NCI-H748 treated with DMSO at 0.1 percent for 48 hours (cell line): ENCODE data around the gene TEF.

ENCODE experiments used
- DNase-seq: peaks from one replicate; lab custom pipeline; 2025; lab: John Stamatoyannopoulos, UW

The TEF gene

DNA sequence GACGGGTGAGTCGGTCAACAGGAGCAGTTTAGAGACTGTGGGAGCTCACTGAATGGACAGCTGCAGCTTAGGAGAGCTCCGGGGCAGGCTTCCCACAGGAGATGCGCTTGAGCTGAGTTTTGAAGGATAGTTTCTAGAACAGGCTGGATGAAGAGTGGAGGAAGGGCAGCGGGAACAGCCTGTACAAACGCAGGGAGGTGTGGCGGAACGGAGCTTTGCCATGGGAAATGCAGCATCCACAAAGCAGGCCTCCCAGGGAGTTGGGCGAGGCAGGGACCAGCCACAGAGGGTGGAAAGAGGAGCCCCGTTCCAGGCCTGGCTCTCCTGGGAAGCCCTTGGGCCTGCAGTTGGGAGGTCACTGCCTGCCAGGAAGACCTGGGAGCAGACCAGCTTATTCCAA is 26.8 kb upstream of the TEF start:
- DNase-seq, result no peak

- DNase-seq, result no peak
Observed at GRCh38 chr22:41355895-41356294, 25.8 kb upstream of the TEF start.

GRCh38 chr22:41356430-41357028 is 25.2 kb upstream of the TEF start:
- no peak for DNase-seq

GRCh38 chr22:41357191-41357590 is 24.6 kb upstream of the TEF start:
- DNase-seq, result no peak

DNA sequence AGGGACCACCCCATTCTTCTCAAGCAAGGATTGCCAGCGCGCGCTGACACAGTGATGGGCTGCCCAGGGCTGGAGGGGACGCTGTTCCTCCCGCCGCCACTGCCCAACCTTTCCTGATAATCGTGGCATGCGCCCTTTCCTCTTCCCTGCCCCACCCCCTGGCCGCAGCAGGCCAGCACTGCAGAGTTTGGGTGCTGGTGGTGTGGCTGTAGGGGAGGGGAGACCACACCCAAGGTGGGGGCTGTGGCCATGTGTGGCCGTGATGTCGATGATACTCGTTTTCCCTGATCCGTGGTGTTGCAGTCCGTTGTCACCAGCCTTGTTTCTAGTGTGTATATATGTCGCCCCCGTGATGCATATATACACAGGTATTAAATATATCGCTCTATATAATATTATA is 22.8 kb upstream of the TEF start:
- DNase-seq, result no peak

DNA sequence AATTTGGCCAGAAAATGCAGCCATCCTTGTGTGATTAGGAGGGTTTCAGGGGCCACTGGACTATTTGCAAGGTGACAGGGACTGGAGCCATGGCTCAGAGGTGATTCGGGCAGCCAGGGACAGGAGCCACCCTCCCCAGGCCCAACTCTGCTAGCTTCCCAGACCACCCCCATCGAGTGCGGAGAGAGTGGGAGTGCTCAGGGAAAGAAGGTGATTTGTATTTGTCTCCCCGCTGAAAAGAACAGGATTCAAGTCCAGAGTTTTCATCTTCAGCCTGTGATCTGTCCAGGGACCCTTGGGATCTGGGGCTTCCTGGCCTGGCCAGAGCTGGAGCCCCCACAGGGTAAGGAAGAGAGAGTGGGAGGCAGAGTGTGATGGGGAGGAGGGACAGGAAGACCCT is 22.4 kb upstream of the TEF start:
- DNase-seq, result no peak

- DNase-seq, result no peak
Observed at GRCh38 chr22:41360126-41360525, 21.6 kb upstream of the TEF start.

DNA sequence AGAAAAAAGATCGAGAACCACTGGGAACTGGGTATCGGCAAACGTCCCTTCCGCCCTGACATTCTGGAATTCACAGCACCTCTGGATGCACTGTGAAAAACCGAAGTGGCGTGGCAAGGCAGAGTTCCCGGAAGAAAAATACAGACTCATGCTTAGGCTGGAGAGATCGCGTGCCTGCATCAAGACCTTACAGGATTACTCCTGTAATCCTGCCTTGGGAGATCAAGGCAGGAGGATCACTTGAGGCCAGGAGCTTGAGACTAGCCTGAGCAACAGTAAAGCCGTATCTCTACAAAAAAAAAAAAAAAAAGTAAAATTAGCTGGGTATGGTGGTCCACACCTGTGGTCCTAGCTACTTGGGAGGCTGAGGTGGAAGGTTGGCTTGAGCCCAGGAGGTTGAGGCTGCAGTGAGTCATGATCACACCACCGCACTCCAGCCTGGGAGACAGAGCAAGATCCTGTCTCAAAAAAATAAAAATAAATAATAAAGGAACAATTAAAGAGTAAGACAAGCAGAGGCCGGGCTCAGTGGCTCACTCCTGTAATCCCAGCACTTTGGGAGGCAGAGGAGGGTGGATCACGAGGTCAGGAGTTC is 19.9 kb upstream of the TEF start:
- DNase-seq, result no peak

DNA sequence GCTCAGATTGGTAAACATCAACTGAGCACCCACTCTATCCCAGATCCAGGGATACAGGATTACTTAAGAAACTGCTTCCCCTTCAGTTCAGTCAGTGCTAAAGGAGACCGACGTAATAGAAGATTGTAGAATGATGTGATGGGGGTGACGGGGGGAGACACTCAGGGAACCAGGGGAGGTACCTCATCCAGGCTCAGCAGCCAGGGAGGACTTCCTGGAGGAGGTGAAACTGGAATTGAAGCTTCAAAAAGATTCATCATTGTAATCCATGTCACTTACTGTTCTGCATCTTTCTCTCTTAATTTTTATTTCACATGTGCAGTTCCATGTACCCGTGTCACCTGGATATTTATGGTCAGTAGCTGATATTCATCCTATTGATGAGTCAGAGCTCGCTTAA is 19.1 kb upstream of the TEF start:
- no peak for DNase-seq

DNA sequence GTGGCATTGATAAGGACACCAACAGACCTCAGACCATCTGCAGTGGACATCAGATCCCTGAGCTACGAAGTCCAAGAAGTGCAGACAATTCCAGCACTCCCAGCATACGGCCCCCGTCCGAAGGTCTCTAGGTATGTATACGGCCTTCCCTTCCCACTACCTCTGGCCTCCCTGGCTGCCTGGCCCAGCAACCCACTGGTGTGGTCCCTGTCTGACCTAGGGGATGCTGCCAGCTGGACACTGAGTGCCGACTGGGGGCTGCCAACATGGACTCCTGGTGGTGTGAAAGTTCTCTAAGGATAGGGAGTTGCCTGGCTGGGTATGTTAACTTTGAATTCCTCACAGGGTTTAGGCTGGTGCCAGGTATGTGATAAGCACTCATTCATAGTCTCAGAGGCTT is 17.5 kb upstream of the TEF start:
- DNase-seq, result no peak

GRCh38 chr22:41364955-41365354 is 16.8 kb upstream of the TEF start:
- no peak for DNase-seq

DNA sequence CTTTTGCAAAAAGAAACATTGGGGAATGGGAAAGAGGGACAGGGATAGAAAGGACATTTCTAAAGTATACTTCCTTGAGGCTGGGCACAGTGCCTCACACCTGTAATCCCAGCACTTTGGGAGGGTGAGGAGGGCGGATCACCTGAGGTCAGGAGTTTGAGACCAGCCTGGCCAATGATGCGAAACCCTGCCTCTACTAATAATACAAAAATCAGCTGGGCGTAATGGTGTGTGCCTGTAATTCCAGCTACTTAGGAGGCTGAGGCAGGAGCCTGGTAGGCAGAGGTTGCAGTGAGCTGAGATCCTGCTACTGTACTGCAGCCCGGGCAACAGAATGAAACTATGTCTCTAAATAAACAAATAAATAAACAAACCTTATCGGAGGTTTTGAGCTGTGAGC is 16.3 kb upstream of the TEF start:
- no peak for DNase-seq

- DNase-seq, result no peak
Observed at GRCh38 chr22:41366323-41367029, 15.3 kb upstream of the TEF start.

GRCh38 chr22:41367039-41367679 is 14.6 kb upstream of the TEF start:
- peak; percentile 79 for DNase-seq

GRCh38 chr22:41367680-41368542 is 13.8 kb upstream of the TEF start:
- DNase-seq, result no peak

DNA sequence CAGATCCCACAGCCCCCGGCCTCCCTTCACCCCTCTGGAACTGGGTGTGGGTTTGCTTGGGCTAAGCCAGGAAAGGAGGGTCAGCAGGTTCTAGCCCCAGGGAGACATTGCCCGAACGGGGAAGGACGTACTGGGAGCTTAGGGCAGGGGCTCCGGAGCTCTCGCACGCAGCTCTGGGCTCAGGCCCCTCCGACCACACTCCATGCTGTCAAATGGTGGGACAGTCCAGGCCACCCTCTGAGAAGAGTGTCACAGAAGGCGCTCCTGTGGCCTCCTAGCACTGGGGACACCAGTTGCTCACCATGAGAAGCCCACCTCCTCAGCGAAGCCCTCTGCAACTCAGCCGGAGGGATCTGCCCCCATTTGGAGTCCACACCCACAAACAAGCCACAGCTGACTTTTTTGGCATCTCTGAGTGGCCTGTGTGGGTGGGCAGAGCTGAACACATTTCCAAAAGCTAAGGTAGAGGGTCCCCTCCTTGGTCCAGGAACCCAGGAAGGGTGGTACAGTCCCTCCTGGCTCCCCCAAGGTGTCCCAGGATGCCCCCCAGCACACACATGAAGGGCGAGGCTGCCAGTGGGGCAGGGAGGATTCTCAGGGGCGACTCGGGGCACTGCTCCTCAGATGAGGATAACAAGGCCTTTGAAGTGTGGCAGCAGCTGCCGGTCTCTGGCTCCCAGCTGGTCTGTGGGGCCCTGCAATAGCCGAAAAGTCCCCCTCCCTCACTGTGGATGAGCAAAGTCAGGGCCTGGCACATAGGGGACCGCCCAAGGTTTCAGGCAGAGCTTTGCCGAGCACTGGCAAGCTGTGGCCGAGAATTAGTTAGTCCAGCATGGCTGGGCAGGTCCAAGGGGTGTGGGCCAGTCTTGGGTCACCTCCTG is 13.0 kb upstream of the TEF start:
- no peak for DNase-seq

DNA sequence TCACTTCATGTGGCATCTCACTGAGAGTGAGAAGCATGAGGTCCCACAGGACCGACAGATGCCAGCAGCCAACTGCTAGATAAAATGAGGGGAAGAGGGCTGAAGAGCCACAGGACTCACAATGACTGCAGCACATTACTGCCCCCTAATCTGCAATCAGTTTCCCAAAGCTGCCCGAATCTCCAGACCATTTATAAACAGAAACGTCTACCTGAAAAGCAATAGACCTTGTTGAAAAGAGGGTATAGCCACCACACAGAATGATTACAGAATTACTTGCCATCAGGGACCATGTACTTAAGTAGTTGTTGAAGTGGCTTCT is 12.4 kb upstream of the TEF start:
- DNase-seq, result no peak

GRCh38 chr22:41369837-41370236 is 11.9 kb upstream of the TEF start:
- DNase-seq, result no peak

DNA sequence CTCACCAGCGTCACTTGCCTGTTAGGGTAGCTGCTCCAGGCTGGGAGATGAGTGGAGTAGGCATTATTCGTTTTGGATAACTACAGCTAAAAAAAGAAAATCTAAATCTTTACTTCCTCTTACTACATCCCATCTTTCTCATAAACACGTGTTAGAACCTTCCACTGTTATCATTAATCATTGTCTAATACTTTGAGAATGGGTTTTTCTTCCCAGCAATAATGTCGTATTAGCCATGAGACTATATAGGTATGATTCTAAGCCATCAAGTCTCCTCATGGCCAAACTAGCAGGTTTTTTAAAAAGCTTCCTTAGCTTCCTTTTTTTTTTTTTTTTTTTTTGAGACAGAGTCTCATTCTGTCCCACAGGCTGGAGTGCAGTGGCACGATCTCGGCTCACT is 3.9 kb upstream of the TEF start:
- DNase-seq, result no peak

DNA sequence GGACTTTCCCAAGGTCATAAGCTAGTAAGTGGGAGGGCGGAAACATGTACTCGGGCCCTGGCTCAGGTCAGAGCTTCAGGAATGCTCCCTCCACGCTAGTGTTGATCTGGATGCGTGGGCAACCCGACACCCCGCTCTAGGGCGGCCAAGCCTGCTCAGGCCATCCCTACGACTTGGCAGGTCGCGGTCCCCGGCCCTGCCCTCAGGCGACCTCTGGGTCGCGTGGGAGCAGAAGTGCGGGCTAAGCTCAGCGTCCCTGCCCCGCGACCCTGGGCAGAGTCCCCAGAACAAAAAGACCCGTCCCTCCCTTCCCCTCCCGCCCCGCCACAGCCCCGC is 781 bp upstream of the TEF start:
- DNase-seq, result peak; percentile 61

GRCh38 chr22:41382098-41382578 is 396 bp downstream of the TEF start:
- peak; percentile 35 for DNase-seq
